ENCODE results near the gene TRANK1.

- TF ChIP-seq POLR2AphosphoS5 (IDR thresholded peaks at IDR 0.05) = no peak
- TF ChIP-seq, protein P1, sequence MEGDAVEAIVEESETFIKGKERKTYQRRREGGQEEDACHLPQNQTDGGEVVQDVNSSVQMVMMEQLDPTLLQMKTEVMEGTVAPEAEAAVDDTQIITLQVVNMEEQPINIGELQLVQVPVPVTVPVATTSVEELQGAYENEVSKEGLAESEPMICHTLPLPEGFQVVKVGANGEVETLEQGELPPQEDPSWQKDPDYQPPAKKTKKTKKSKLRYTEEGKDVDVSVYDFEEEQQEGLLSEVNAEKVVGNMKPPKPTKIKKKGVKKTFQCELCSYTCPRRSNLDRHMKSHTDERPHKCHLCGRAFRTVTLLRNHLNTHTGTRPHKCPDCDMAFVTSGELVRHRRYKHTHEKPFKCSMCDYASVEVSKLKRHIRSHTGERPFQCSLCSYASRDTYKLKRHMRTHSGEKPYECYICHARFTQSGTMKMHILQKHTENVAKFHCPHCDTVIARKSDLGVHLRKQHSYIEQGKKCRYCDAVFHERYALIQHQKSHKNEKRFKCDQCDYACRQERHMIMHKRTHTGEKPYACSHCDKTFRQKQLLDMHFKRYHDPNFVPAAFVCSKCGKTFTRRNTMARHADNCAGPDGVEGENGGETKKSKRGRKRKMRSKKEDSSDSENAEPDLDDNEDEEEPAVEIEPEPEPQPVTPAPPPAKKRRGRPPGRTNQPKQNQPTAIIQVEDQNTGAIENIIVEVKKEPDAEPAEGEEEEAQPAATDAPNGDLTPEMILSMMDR (IDR thresholded peaks at IDR 0.05; ENCODE audit: poor library complexity, severe bottlenecking) = no peak
- no peak for TF ChIP-seq REST (IDR thresholded peaks at IDR 0.05; ENCODE audit: borderline replicate concordance)
- TF ChIP-seq EP300 (conservative IDR thresholded peaks at IDR 0.05; ENCODE audit: poor library complexity, severe bottlenecking) = no peak
- TF ChIP-seq SMC3 (conservative IDR thresholded peaks at IDR 0.05; ENCODE audit: poor library complexity) = no peak
- TF ChIP-seq EZH2 (IDR thresholded peaks at IDR 0.05; ENCODE audit: borderline replicate concordance, insufficient read depth, low read length, poor library complexity, severe bottlenecking) = no peak
- no peak for TF ChIP-seq MXI1 (conservative IDR thresholded peaks at IDR 0.05; ENCODE audit: poor library complexity, severe bottlenecking)
Measured at GRCh38 chr3:36796161-36796560, 148.7 kb downstream of the TRANK1 start.
